ENCODE measurements around the gene RPL35A. TPM values are rescaled to one million over a fixed set of nuclear protein-coding genes. Genes with fewer than 3 reads are reported as not detected.
"Not testable (repeated sequence)": the region's sequence is repeated elsewhere in the genome, so short reads cannot be mapped to it uniquely, and the experiment has no call there.

Gene RPL35A
- total and polyA plus RNA-seq, 2 experiments from 2014 or later = 1,070 to 2,096 TPM

GRCh38 chr3:197907196-197907595 lies 42.8 kb upstream of the RPL35A start:
- no peaks in the 10 kb centered on the region for H3K27me3 Mint-ChIP-seq (ENCODE audit: insufficient read depth, low read depth, poor library complexity)
- ATAC-seq (no peak), DNase-seq (ENCODE audit: low spot score) (no peak)
- no peak overlapping the region for H3K4me2 ChIP-seq
- no peaks in the 10 kb centered on the region for H3F3A ChIP-seq (replicated peaks; ENCODE audit: low read depth)
- H3K9me2 ChIP-seq (ENCODE audit: insufficient read depth) = no peaks in the 10 kb centered on the region
- no peak overlapping the region for H3K4me3 ChIP-seq
- H3K79me2 ChIP-seq (replicated peaks; ENCODE audit: insufficient read depth) = no peaks in the 10 kb centered on the region
- H3K27ac ChIP-seq (ENCODE audit: low read depth) = no peak overlapping the region
- no peaks in the 10 kb centered on the region; the same call in 1 of the 3 replicates for H3K9me3 Mint-ChIP-seq
- H3K27me3 ChIP-seq (ENCODE audit: insufficient read depth) = no peaks in the 10 kb centered on the region
- H3K4me3 Mint-ChIP-seq = no peak overlapping the region
- no peaks in the 10 kb centered on the region for H3K36me3 ChIP-seq (ENCODE audit: insufficient read depth)
- no peaks in the 10 kb centered on the region for H3K36me3 Mint-ChIP-seq (ENCODE audit: low read depth)
- TF ChIP-seq REST (IDR thresholded peaks at IDR 0.05; ENCODE audit: unreplicated experiment) = no peak
- no peak for TF ChIP-seq ZNF114 (CRISPR knock-in tag; IDR thresholded peaks at IDR 0.05)
- TF ChIP-seq CREB1 (CRISPR knock-in tag; IDR thresholded peaks at IDR 0.05; ENCODE audit: low read depth) = no peak
- no peak for TF ChIP-seq ETS1 (IDR thresholded peaks at IDR 0.05)
- TF ChIP-seq EZH2phosphoT487 (IDR thresholded peaks at IDR 0.05; ENCODE audit: unreplicated experiment) = no peak
- TF ChIP-seq JUNB (IDR thresholded peaks at IDR 0.05; ENCODE audit: unreplicated experiment) = no peak
- no peak for TF ChIP-seq POLR2AphosphoS5 (IDR thresholded peaks at IDR 0.05; ENCODE audit: low read depth)
- H3K4me1 Mint-ChIP-seq = peaks cover 6% of the 10 kb centered on the region; the same call in 2 of the 3 replicates
- H3K27ac Mint-ChIP-seq = no peak overlapping the region
- H4K20me1 ChIP-seq (replicated peaks; ENCODE audit: insufficient read depth) = no peaks in the 10 kb centered on the region
- no peaks in the 10 kb centered on the region for H3K4me1 ChIP-seq (ENCODE audit: insufficient read depth)
- H2AFZ ChIP-seq = no peak overlapping the region

- H3K36me3 Mint-ChIP-seq (ENCODE audit: low read depth); H3K9me3 Mint-ChIP-seq; H3K9me2 ChIP-seq (ENCODE audit: insufficient read depth); ATAC-seq; H4K20me1 ChIP-seq (replicated peaks; ENCODE audit: insufficient read depth); H3K79me2 ChIP-seq (replicated peaks; ENCODE audit: insufficient read depth); H2AFZ ChIP-seq; H3K4me3 ChIP-seq; DNase-seq (ENCODE audit: low spot score); H3K36me3 ChIP-seq (ENCODE audit: insufficient read depth); H3K27me3 Mint-ChIP-seq (ENCODE audit: insufficient read depth, low read depth, poor library complexity); H3K4me1 ChIP-seq (ENCODE audit: insufficient read depth); H3K27ac ChIP-seq (ENCODE audit: low read depth); H3K4me3 Mint-ChIP-seq; H3K4me2 ChIP-seq; H3K27ac Mint-ChIP-seq; H3F3A ChIP-seq (replicated peaks; ENCODE audit: low read depth); H3K27me3 ChIP-seq (ENCODE audit: insufficient read depth): not testable (repeated sequence)
- H3K4me1 Mint-ChIP-seq = peaks cover 17% of the 10 kb centered on the region; the same call in 2 of the 3 replicates
Observed at GRCh38 chr3:197908550-197908949, 41.4 kb upstream of the RPL35A start.

Data from GM23338 (cell line).